AG08396 (cell line): Measurements from ENCODE around the gene EHBP1.
"Not testable (repeated sequence)": the region's sequence is repeated elsewhere in the genome, so short reads cannot be mapped to it uniquely, and the experiment has no call there.

Experiments used
- DNase-seq: peaks from one replicate; pipeline ENCODE4 v3.0.0; 2012; ENCODE audit warnings: low spot score, mixed read lengths

The EHBP1 gene

DNA sequence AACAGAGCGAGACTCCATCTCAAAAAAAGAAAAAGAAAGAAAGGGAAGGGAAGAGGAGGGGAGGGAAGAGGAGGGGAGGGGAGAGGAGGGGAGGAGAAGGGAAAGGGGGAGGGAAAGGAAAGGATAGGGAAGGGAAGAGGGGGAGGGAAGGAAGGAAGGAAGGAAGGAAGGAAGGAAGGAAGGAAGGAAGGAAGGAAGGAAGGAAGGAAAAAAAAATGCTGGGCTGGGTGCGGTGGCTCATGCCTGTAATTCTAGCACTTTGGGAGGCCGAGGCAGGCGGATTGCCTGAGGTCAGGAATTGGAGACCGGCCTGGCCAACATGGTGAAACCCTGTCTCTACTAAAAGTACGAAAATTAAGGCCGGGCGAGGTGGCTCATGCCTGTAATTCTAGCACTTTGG lies 314.2 kb downstream of the EHBP1 start:
- DNase-seq, result not testable (repeated sequence)

DNA sequence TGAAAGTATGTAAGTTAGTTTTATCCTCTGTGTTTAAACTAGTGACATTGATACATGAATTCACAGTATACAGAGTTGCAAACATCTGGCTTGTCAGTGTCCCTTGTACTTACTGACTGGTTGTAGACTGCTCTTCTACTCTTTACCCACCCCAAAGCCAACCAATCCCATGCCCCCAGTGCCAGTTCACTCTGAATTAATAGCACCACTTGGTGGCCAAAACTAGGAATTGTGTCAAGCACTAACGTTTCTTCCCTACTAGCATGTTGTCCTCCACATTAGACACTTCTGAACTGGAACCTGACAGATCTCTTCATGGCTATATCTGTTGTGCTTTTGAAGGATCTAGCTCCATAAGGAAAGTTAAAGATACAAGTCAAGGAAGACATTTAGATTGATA lies 317.9 kb downstream of the EHBP1 start:
- DNase-seq, result peak; percentile 18

DNA sequence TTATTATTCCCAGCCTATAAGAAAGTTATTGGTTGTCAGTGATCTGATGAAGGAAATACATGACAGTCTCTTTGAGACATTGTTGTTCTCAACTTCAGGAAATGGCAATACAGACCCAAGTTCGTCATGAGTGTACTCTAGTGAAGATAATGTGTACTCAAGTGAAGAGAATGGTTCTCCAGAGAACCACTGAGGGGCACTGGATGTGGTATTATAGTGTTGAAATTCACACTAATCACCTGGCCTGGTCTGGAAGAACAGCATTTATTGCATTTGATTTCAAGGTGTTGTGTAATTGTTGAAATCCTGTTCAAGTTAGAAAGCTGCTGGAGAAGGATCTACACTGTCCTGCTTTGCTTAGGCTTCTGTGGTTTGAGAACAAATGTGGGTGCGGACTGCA lies 321.7 kb downstream of the EHBP1 start:
- DNase-seq, result no peak

DNA sequence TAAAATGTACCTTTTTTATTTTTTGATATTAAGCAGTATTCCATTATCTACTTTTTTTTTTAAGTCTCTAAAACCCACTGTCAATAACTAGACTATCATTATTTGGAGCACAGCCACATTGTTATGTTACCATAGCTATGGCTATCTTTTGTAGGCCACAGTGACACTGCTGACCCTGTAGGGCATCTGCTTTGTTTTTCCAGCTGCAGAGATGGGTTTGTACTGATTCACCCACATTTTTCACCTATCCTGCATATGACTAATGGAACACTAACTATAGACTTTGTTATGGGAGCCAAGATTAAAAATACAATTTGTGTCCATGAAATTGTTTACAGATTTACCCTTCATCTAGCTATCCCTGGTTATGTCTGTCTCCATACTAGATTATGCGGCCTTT lies 323.5 kb downstream of the EHBP1 start:
- no peak for DNase-seq

DNA sequence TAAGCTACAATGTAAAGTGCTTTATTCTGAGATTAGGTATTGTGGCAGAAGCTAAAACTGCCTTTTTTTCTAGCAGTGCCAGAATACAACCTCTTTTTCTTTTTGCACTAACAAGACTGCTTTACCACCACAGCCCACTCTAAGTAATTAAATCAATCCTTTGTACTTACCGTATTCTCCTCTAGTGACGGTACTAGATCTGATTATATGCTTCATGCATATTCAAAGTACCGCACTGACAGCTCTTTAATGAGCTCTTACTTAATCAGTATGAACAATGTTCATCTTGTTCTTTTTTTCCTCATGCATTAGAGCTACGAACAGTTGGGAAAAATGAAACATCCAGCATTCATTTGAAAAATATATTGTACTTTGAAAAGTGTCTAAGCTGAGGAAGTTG lies 329.0 kb downstream of the EHBP1 start:
- no peak for DNase-seq

DNA sequence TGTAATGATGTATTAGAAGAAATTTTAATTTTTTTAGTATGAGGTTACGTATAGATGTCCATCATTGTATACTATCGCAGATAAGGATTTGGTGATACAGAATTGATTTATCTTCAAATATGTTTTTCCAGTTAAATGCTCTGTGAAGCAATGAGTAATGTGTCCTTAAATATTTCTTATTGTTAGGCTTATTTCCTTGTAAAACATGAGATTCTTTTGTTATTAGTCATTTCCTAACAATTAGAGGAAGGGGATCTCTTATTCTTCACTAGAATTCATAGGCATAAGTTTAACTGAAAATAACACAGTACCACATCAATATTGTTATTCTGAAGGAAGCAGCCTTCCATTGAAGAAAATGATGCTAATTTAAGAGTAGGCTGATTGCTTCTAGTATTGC lies 329.7 kb downstream of the EHBP1 start:
- no peak for DNase-seq

DNA sequence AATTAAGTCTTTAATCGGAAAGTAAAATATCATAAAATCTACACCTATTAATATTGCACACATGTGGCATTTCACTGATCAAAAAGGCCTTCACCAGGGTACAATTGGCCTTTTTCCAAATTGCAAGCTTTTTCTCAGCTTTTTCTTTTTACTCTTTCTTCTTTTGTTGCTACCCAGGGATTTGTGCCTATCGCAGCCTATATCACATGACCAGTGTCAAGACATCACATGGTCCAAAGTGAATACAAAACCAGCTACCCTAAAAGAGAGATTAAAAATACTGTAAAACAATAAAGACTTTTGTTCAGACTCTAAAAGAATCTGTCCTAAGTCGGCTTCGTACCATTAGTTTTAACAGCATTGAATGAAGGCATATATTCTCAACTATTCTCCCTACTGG lies 330.1 kb downstream of the EHBP1 start:
- no peak for DNase-seq

DNA sequence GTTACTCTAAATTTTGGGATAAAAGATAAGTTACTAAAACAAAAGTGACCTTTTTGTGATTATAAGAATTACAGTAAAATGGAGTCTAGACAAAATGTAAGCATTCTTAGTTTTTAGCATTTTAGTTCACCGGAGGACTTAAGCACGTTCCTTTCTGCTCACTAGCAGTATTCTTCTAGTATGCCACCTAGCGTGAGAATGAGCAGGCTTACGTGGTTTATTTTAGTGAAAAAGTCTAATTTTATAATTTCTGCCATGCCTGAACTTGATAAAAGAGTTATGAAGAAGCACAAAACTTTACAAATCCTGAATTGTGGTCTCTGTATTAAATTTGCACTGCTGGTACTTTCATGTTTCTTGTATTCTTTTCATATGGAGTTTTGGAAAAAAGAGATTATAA lies 332.5 kb downstream of the EHBP1 start:
- no peak for DNase-seq

DNA sequence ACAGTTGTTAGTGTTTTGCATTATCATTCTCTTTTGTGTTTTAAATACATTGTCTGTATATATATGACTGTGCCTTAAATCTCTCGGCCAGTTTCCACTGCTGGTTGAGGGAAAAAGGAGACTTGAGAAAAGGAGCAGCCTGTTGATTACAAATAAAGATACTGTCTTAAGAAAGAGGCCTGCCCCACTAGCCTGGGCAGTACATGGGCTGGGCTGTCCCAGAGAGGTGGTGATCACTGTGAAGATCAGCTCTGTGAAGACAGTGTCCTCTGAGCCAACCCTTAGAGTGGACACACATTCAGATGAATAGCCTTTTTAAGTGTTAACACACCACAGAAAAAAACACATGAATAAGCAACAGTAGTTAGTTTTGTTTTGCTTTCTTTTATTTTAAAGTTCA lies 335.1 kb downstream of the EHBP1 start:
- DNase-seq, result no peak

DNA sequence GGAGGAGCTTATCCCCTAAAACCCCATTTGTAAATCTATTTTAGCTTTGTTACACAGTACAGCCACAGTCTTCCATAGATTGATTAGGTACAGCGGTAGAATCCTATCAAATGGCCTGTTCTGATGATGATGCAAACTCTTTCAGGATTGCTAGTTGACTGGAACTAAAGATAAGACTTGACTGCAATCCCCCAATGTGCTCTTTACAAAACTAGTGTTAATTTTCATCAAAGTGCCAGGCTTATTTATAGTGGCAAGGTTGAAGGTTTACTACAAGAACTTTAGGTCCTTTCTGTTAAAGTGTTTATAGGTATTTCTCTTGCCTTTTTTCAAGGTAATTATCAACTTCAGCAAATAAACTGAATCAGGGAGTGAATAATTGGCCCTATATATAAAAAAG lies 336.1 kb downstream of the EHBP1 start:
- DNase-seq, result no peak

DNA sequence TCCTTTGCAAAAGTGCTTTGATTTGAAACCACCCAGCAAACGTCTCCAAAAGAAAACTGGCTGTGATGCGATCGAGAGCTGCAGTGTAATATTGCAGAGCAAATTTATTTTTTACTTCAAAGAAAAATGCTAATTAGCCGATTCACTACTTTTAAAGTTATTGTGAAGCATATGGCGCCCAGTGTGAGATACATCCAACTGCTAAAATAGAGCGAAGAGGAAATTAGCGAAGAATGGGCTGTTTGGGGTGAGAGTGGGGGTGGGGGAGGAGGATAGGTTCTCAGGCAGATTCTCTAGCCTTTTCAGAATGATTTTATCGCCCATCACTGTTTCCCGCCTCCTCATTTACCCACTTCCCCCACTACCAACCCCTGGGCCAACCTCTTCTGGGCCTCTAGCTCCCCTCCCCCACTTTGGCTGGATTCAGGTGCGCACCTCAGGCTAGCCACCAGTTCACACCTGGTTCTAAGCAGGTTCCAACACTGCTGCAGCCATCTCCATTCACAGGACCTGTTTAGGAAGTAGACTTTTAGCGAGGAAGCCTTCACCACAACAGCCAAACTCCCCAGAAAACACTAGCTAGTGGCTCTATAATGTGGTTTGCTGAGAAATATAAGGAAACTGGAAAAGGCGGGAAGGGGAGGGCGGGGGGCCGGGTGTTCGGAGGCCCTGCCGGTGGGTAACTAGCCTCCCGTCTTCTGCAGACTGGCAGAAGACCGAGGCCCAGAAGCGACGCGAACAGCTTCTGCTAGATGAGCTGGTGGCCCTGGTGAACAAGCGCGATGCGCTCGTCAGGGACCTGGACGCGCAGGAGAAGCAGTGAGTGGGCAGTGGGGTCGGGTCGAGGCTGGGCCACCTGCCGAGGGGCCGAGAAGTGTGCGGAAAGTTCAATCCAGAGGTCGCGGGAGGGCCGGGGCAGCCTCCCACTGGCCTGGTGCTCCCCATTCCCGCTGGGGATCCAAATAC lies 339.1 kb downstream of the EHBP1 start:
- no peak for DNase-seq

DNA sequence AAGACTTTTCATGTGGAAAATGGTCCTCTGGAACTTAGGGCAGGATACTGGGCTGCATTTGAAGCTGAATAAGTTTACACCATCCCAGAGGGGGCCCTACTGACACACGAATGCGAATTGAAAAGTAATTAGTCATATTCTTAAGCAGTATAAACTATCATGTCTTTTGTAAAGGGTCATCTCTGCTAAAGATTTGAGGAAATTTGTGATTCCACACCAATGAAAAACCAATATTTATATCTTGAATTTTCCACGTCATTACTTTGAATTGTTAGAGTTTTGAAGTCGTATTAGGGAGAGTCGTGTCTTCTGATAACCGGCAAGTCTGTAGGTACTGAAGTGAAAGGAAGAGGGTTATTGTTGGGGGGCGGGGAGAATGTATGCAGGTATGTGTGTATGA lies 341.0 kb downstream of the EHBP1 start:
- DNase-seq, result no peak

DNA sequence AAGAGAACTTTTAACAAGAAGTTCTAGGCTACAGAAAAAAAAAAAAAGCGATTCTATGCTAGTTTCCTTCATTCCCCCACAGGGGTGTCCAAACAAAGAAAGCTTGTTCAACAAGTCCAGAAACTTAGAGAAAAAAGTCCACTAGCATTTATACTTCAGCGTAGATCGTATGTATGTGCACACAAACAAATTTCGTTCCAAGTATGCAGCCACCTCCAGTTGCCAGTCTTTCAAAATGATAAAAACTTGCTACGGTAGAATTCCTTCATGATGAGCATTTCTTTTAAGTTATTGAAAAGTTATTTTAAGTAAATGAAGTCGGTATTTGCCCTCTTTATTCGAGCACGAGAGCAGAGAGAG lies 341.4 kb downstream of the EHBP1 start:
- DNase-seq, result no peak

DNA sequence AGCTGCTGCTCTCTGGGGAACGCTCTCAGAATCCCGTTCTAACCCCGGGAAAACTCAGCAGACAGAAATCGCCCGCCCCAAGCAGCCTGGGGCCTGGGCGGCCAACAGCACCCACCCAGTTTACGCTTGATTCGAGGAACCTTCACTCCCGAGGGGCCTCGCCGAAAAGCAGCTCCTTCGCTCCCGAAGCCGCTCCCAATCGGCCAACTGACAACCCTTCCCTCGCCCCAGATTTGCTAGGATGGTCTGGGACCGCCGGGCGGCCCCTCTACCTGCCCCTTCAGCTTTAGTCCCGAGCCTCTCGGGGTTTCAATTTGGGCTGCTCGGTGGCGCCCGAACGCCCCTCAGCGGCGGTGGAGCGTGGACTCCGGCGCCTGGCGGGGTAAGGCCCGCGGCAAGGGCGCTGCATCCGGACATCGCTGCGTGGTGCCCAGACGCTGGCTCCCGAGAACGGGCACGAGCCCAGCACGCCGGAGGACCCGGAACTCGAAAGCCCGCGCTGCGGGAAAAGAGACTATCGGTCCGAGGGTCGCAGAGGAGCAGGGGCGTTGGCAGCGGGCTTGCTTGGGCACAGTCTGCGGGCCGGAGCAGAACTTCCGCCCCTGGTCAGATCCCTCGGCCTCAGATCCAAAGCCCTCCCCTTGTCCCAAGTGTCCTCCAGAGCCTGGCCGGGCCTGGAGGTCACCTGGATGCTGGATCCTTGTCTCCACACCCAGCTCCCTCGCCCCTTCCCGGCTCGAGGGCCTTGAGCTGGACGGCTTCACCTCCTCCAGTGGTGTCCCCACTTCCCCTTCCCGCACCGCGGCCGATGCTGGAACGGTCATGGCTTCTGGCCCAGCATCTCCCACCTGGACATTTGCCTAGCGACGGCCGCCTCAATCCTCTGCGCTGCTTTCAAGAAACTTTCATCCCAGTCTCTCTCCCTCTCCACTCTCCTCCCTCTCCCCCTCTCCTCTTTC lies 342.1 kb downstream of the EHBP1 start:
- DNase-seq, result no peak

DNA sequence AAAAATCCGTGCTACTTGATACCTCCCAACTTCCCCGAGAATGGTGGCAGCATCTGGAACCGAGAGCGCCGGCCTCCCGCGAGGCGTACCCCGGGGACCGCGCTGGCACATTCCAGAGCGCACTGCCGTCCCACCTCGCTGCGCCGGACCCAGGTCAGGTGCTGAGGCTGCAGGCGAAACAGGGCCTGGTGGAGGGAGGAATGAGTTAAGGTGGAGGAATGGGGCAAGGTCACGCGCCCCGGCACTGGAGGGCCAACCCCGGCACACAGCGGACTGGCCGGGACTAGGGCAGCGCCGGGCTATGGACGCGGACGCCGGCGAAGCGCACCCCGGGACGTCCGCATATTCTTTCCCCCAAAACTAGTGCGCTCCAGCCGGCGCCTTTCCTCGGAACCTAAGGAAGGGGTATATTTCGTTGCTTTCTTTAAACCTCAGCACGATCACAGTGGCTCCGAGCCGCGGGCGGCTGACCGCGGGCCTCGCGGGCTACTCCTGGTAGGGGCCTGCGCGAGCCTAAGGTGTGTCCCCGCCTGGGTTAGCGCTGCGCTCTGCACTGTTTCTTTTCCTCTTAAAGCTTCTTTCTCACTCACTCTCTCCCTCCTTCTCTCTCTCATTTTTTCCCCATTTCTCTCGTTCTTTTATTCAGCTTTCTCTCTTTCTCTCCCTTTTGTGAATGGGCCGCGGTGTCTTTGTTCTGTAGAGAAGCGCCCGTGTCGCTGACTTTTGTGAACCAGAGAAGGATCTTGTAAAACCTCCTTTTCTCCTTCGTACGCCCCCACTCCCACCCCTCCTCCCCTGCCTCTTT lies 343.1 kb downstream of the EHBP1 start:
- DNase-seq, result peak; percentile 12

DNA sequence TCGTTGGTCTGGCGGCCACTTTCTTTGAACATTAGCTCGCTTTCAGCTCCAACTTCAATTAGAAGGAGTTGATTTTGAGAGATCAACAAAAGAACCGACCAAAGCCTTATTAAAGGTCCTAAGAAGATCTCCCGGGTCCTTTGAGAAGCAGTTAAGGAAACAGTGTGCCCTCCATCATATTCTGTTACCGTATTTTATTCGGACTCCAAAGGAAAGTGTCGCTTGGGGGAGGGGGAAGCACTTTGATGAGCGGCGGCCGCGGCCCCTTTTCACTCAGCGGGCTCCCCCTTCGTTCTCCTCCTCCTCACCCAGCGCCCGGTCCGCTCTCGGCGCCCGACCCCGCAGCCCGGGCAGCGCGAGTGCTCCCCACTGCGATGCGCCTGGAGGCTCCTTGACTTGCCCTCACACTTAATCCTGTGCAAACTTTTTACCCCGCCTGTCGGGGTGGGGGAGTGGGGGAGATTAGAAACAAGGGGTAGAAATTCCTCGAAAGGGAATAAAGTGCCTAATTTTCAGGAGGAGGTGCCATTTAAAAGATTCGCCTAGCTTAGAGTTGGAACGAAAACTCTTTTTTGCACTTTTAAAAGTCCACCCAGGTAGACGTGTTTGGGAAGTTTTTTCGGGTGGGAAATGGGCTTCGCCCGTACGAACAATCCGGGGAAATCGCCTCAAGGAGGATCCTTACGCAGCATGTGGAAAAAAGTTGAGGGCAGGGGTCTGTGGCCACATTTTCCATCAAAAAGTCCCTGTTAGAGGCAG lies 343.9 kb downstream of the EHBP1 start:
- peak; percentile 25 for DNase-seq

DNA sequence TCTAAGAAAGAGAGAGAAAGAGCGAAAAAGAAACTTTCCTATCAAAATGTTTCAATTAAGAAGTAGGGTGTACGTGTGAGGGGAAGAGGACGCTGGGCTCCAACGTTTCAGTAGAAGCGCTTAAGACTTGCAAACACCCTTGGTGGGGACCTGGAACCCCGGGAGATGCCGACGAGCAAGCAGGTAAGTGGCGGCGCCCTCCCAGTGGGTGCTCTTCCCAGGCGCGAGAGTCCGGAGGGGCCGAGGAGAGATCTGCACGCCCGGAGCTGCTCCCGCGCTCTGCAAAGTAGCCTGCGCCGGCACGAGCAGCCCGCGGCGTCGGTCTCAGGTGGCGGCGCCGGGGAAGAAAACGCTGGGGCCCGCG lies 344.4 kb downstream of the EHBP1 start:
- DNase-seq, result peak; percentile 68

DNA sequence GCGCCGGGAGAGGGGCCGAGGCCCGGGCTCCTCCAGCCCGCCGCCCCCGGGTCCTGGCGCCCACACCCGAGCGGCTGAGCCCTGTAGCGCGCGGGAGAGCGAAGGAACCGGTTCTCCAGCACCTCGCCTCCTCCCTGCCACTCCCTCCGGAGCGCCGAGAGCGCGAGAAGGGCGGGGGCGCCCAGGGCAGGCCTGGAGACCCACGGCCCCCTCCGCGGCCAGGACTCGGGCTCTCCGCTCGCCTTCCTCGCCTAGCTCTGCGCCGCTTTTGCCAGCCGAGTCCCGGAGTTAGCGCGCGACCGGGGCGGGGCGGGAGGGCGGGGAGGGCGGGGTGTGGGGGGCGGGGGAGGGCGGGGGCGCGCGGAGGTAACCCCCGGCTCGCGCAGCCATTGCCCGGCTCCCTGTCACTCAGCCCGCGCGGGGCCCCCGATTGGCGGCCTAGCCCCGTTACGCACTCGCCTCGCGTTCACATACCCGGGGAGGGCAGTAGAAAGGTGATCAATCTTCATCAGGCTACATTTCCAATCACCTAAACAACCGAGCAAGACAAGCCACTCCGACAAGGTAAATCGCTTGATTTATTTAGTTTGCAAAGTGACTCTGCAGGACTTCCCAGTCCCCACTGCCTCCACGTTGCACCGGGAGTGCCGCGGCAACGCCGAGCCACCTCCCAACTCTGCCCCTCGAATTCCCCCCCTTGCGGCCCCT lies 345.0 kb downstream of the EHBP1 start, which contains the start of gene OTX1:
Gene OTX1 (plus strand): TSS at position 497 of the 708 bp plus-strand sequence. CDS start 2,161 bp downstream, outside the sequence.
- DNase-seq, result peak; percentile 88

DNA sequence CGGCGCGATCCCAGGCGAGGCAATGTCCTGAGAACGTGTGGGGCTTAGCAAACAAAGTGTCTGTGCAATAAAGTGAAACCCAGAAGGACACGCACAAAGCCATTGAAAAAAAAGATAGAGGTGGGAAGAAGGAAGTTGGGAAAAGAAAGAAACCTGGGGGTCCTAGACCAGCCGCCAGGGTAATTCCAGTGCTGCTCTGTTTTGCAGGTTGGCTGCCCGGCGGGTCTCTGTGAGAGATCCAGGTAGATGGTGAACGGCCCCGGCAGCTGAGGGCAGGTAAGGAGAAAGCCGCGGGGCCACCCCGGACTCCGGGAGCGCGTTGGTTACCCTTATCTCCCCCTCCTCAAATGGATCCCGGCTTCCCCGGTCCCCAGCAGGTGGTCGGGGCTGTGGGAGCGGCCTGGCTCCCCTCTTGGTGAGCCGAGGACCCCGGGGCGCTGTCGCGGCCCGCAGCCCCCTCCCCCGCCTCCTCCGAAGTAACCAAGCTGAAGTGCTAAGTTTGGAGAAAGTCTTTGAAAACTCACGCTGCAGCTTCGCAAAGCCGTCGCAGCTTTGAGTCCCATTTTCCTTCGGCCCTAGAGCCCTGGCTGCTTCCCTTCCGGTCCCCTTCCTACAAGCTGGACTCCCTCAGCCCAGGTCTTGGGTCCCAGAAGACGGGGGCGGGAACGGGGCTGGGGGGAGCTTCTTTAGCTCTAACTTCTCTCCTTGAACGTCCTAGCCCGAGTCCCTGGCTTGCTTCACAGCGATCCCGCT lies 345.7 kb downstream of the EHBP1 start:
- peak; percentile 35 for DNase-seq

DNA sequence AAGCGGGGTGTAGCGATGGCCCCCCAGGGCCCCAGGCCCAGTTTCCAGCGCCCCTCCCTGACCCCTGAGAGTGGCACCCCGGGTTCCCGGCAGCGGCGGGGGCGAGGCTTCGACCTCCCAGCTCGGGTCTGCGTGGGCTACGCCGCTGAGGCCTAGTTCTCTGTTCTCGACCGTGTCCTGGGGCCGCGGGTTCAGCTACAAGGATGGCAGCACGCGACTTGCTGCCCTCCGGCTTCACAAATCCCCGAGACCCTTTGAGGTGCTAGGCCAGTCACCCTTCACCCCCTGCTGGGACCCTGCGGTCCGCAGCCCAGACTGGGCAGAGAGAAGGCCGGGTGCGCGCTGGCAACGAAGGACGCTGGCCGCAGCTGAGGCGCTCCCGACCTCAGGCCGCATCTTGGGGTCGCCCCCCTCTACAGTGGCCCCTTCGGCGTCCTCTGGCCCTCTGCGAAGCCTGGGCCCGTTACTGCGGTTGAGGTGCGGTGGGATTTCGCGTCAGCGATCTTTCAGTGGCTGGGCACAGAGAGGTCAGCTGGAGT lies 346.4 kb downstream of the EHBP1 start:
- DNase-seq, result no peak
